Fibroblast of the aortic adventitia (primary cell): Measurements from ENCODE around the gene GAL. TPM values are rescaled to one million over a fixed set of nuclear protein-coding genes. Genes with fewer than 3 reads are reported as not detected.

Source experiments
- DNase-seq: peaks from one replicate; pipeline ENCODE4 v3.0.0-alpha.2; 2010; ENCODE audit warnings: low read depth
- H3K4me3 ChIP-seq: 2 replicates; pipeline ENCODE4 v1.5.1; 2011; ENCODE audit warnings: low read depth, mild to moderate bottlenecking, control low read depth, low read length, moderate library complexity
- CTCF ChIP-seq: IDR thresholded peaks from 2 replicates; pipeline ENCODE4 v1.5.1; 2011; ENCODE audit warnings: mild to moderate bottlenecking, low read length, control low read depth, inconsistent platforms; ENCODE audit not compliant: insufficient read depth
- total RNA-seq: library from RNA; depleted of rRNA; stranded (reverse); fragments of >200 nt; gene quantifications from 2 replicates; pipeline ENCODE4 v1.2.3, GENCODE V29; 2012; ENCODE audit warnings: low replicate concordance

The GAL gene
- total RNA-seq, 1 donor: not detected

GRCh38 chr11:68692871-68693483 is 8.6 kb downstream of the GAL start:
- TF ChIP-seq CTCF: no peak
- H3K4me3 ChIP-seq: no peak overlapping the region
- DNase-seq: no peak

DNA sequence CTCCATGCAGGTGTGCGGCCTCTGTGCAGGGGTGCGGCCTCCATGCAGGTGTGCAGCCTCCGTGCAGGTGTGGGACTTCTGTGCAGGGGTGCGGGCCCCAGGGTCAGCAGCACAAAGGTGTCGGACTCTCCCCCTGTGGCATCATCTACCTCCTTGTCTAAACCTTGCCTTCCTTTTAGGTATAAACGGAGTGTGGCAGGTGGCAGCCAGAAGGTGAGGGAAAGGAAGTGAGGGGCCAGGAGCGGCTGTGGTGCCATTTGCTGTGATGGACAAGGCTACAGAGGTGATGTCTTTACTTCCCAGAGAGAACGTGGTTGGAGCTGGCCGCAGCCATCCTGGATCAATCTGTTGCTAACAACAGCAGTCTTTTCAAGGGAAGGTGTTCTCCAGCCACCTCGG is 9.1 kb downstream of the GAL start:
- no peak overlapping the region for H3K4me3 ChIP-seq
- no peak for TF ChIP-seq CTCF
- DNase-seq: no peak

DNA sequence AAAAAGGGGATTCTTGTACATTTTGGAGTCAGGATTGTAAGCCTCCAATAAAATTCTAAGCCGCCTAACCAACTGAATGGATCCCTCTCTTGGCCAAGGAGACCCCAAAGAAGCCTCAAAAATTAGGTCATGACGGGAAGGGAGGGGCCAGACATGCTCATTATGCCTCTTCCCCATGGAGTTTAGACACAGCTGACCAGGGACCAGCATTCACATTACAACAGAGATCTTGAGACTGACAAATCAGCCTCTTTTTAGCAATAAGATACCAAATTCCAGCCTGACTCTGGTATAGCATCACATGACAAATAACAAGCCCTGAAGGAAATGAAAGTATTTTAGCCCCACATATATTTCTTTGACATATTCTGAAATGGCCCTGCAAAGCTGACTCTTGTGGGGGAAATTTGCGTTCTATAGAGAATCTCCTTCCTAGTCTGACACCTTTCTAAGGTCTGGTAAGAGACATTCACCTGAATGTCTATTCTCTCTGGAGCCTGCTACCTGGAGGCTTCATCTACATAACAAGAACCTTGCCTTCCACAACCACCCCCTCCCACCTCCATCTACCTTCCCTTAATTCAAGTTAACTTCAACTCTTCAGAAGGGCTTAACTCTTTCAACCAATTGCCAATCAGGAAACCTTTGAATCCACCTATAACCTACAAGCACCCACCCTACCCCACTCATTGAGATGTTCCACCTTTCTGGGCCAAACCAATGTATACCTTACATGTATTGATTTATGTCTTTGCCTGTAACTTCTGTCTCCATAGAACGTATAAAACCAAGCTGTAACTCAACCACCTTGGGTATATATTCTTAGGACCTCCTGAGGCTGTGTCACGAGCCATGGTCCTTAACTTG is 10.3 kb downstream of the GAL start:
- DNase-seq: no peak
- no peak overlapping the region for H3K4me3 ChIP-seq
- no peak for TF ChIP-seq CTCF

DNA sequence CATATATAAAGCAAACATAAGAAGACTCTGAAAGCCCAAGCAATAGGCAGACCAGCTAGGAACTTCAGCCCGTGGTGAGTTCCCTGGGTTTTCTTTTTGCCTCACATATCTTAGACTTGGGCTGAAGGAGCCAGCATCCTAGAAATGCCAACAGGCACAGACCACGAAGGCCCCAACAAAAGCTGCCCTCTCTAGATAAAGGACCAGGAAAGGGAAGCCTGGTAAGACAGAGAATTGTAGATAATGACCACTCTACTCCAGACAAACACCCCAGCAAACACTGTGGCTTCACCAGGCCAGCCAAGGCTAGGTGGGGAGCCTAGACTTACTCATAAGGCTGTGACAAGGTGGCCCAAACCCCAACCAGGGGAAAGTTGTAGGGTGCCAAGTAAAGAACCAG is 11.2 kb downstream of the GAL start:
- no peak for DNase-seq
- no peak for TF ChIP-seq CTCF
- no peak overlapping the region for H3K4me3 ChIP-seq

DNA sequence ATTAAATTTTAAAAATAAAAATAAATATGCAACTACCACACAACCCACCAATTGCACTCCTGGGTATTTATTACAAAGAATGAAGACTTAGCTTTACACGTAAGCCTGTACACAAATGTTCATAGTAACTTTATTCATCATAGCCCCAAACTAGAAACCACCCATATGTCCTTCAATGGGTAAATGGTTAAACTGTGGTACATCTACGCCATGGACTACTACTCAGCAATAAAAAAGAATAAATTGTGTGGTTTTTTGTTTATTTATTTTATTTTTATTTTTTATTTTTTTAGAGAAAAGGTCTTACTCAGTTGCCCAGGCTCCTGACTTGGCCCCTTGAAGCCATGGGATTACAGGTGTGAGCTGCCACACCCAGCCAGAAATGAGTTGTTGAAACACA is 14.6 kb downstream of the GAL start:
- DNase-seq: no peak
- TF ChIP-seq CTCF: no peak
- no peak overlapping the region for H3K4me3 ChIP-seq

GRCh38 chr11:68704887-68705286 is 20.5 kb downstream of the GAL start:
- DNase-seq: no peak
- no peak overlapping the region for H3K4me3 ChIP-seq
- TF ChIP-seq CTCF: no peak
